Stimulated activated CD8-positive, alpha-beta memory T cell treated with anti-CD3 and anti-CD28 coated beads, Interleukin-4, amount 100 ng/mL, for 1 hour (primary cell): ENCODE measurements around the gene UBE2L5.

ENCODE experiments used
- DNase-seq, 2 donors: peaks; one replicate each; pipeline ENCODE4 v3.0.0-alpha.2; 2020; ENCODE audit warnings: low read depth in 2 of 2, low spot score in 1 of 2

UBE2L5 gene

GRCh38 chr13:30466841-30467252 is 44.6 kb downstream of the UBE2L5 start:
- no peak for DNase-seq

GRCh38 chr13:30473675-30474074 is 51.4 kb downstream of the UBE2L5 start:
- no peak for DNase-seq

- no peak for DNase-seq
These were observed 55.3 kb downstream of the UBE2L5 start for GRCh38 chr13:30477346-30478195.
